ENCODE measurements around the gene PHACTR2.

Gene PHACTR2

DNA sequence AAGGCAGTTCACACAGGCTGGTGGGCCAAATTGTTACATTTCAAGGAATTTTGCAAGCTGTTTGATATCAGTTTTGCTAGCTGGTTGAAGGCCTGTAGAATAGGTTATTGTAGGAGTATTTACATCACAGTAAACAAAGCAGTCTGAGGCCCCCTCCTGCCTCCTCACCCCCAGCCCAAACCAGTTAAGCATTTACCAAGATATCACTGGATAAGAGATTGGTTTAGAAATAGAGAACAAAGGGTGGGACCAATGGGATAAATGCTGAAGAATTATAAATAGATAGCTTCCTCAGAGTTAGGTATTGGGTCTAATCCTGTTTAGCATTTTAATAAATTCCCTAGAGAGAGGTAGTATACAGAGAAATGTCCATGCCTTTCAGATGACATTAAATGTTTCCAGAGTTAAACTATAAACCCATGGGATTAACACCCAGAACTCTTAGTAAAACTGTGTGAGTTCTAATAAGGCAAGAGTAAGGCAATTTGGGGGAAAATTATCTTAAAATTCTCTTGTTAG, 2.3 kb upstream of the PHACTR2 start:
- DNase-seq (ENCODE audit: low spot score): no peak

DNA sequence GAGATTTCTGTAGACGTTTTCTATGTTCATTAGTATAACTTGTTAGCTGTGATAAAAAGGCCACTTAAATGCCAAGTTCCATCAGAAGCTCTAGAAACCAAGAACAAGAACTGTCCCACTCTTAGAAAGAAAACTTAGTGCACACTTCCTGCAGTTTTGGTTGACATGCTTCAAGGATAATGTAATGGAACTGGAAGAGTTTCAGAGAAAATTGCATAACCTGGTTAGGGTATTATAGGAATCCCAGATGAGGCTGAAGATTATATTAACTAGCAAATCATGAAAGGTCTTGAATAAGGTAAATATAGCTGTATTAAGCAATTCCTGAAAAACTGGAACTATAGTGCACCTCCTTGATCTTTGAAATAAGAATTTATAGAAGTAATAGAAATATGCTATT, 1.8 kb upstream of the PHACTR2 start:
- no peak for DNase-seq (ENCODE audit: low spot score)

- no peak for DNase-seq (ENCODE audit: low spot score)
Measured at GRCh38 chr6:143676437-143677045, 1.2 kb upstream of the PHACTR2 start.

DNA sequence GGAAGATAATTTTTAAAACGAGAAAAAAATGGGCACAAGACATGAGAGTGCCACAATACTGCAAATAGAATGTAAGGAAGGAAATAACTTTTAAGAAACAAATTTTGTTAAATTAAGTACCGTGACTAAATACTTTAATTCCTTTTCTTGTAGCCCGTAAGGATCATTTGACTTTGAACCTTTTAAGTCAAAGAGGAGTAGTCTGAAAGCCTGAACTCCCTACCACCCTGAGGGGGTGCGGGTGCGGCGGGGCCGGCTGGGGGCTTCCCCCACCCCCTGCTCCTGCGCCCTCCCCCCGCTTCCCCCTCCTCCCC, 231 bp upstream of the PHACTR2 start:
- DNase-seq (ENCODE audit: low spot score): no peak

DNA sequence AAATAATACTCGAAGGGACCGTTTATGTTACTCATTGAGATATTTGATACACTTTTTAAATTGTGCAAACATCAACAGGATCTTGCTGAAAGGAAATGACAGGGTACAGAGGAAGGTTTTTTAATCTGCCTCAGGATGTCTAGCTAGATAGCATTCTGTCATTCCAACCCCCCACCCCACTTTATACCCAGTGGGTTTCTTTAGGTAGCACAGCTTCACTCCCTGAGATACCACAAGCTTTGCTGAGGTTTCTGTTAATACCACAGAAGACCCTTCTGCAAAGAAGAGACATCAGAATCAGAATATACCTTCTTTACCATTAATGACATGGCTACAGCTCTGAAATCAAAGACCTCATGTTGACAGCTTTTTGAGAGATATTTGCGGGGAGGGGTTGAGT, 1.3 kb downstream of the PHACTR2 start:
- no peak for DNase-seq (ENCODE audit: low spot score)

DNA sequence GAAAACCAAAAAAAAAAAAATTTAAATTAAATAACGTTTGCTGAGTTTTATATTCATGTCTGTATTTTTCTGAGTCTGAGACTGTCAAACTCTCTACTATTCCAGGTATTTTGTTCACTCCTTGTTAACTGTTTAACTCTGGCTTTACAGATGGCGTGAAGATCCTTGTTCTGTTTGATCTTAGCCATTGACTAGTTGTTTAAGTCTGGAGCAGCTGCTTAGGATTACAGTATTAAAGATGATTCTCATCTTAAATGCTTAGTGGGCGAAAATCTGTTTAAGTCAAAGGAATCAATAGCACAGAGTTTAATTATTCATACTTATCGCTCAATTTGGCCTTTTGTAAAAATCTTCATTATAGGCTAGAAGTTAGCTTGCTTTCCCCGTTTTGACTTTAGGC, 2.4 kb downstream of the PHACTR2 start:
- no peak for DNase-seq (ENCODE audit: low spot score)

DNA sequence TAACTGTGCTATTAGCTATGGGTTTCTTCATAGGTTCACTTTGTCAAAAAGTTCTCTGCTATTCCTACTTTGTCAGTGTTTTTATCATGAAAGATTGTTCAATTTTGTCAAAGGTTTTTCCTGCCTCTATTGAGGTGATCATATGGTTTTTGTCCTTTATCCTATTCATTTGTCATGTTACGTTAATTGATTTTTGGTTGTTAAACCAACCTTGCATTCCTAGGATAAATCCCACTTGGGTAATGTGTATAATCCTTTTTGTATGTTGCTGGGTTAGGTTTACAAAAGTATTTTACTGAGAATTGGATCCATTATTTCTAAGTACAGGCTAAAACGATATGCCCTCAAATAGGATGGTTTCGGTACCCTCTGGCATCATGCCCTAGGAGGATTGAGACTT, 5.0 kb downstream of the PHACTR2 start:
- no peak for DNase-seq (ENCODE audit: low spot score)

DNA sequence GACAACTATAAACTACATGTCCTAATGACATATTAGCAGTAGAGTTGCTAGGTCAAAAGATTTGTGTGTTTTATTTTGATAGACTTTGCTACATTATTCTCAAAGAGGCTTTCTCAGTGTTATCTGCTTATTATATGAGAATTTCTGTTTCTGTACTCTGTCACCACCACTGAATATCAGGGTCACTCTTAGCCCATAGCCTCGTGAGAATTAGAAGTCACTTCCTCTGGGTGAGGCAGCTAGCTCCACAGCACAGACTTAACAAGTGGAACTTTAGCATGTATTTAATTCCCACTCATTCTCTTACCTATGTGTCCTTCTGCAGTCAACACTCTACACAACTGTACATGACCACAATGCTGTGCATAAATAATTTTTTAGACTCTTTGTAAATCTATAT, 6.7 kb downstream of the PHACTR2 start:
- no peak for DNase-seq (ENCODE audit: low spot score)

GRCh38 chr6:143685653-143686052, 7.9 kb downstream of the PHACTR2 start:
- DNase-seq (ENCODE audit: low spot score): no peak

- DNase-seq (ENCODE audit: low spot score): no peak
Measured at GRCh38 chr6:143687591-143687990, 9.8 kb downstream of the PHACTR2 start.

GRCh38 chr6:143688681-143689080, 10.9 kb downstream of the PHACTR2 start:
- DNase-seq (ENCODE audit: low spot score): no peak

DNA sequence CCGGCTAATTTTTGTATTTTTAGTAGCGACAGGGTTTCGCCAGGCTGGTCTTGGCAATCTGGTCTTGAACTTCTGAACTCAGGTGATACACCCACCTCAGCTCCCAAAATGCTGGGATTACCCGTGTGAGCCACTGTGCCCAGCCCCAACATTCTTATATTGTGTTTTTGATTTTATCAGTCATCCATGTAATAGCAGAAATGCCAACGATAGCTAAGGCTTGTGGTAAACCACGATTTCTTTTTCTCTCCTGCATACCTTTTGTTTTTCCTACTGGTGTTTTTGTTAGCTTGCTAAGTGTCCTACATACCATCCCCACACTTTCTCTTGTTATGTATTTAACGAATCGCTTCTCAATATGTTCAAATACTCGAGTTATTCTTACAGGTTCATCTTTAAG, 12.1 kb downstream of the PHACTR2 start:
- no peak for DNase-seq (ENCODE audit: low spot score)

DNA sequence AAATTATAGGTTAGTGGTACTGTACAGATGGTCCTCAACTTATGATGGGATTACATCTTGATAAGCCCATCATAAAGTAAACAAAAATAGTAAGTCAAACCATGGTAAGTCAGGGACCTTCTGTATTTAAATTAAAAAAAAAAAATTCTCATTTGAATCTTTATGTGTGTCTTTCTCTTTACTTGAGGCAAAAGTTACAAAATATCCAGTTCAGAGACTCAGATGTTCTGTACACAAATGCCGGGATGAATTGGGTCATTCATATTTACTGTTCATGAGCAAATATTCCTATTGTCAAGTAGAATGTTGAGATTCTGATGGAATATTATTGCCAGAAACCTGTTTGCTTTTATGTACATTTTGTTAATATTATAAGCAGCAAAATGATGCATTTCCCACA, 13.4 kb downstream of the PHACTR2 start:
- DNase-seq (ENCODE audit: low spot score): no peak

DNA sequence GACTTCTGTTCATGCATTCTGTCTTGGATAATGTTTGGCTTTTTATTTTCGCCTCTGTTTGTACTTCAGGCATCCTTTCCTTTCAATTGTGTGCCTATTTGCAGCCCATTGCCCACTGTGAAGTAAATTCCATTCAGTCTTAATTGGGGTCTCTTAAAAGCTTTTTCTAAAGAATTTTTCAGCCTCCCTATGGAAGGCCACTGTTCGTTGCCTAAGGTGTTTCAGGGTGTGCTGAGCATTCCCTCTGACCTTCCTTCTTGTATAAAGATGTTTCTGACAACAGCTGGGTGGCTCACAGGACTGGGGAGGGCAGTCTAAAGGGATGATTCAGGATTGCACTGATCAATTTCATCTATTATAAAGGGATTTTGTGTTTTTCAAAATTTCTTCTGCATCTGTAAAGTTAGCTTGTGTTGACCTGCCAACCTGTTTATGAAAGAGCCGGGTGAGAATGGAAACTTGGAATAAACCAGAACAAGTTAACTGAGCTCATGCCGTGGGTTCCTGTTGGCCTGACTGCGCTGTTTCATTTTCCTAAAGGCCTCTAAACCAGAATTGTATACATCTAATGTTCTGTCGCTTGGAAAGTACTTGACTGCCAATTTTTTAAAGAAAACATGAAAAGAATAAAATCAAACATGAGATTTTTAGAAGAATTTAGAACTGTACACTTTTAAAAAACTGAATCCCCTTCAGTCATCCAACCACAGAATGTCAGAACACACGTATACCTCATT, 14.3 kb downstream of the PHACTR2 start:
- no peak for DNase-seq (ENCODE audit: low spot score)

GRCh38 chr6:143692696-143693095, 14.9 kb downstream of the PHACTR2 start:
- no peak for DNase-seq (ENCODE audit: low spot score)

DNA sequence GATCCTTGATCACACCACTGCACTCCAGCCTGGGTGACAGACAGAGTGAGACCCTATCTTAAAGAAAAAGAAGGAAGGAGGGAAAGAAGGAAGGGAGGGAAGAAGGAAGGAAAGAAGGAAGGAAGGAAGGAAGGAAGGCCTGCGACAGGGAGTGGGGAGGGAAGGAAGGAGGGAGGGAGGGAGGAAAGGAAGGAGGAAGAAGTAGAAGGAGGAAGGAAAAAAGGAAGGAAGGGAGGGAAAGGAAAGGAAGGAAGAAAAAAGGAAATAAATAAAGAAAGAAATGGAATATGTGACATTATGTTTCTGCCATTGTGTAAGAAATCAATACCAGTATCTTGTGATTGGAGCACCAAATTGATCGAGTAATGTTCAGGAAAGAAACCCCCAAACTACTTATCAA, 16.2 kb downstream of the PHACTR2 start:
- no peak for DNase-seq (ENCODE audit: low spot score)

DNA sequence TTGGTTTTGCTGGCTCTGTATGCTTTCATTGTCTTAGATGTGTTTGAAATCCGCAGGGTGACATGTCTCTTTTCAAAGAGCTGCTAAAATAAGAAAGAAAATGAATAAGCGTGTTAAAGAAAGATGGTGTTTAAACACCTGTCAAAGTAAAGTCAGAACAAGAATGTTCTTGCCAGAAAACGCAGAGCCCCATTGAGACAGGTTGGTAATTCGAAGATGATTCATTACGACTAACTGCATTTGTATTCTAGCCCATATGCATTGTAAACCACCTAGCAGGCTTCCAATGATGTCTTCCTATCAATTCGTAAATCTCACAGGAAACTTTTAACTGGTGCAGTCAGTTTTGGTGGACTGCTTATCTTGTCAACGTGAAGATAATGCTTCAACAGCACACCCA, 16.8 kb downstream of the PHACTR2 start:
- no peak for DNase-seq (ENCODE audit: low spot score)

DNA sequence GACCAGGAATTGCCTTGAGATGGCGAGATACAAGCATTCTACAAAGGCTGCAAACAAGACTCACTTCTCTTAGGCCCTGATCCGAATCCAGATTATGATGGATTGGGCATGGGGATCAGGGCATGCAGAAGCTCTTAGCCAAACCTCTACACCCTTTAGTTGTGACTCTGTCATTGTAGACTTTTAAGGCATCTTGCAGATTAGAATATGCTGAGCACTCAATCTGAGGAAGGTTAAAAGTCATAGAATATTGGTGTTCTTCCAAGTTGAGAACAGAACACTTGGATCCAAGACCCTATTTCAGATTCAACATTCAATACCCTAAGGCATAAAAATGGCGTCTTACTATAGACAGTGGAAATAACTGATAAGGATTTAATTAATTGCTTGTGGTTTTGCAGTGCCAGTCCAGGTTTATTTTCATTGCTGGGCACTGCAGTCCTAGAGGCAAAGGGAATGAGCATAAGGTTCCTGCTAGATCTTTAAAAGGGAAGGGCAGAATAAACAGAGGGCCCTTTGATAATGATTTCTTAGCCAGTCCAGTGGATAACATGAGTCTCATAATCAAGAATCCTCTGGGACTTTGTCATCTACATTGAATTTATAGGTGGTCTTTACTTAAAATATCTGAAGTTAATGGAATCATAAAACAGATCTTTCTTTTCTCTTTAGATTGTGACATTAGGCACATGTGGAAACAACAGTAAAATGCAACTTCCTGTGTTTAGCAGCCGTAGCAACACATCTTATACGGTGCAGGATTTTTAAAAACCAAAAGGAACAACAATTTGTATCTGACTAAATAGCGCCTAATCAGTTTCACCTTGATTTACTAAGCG, 17.6 kb downstream of the PHACTR2 start:
- no peak for DNase-seq (ENCODE audit: low spot score)

DNA sequence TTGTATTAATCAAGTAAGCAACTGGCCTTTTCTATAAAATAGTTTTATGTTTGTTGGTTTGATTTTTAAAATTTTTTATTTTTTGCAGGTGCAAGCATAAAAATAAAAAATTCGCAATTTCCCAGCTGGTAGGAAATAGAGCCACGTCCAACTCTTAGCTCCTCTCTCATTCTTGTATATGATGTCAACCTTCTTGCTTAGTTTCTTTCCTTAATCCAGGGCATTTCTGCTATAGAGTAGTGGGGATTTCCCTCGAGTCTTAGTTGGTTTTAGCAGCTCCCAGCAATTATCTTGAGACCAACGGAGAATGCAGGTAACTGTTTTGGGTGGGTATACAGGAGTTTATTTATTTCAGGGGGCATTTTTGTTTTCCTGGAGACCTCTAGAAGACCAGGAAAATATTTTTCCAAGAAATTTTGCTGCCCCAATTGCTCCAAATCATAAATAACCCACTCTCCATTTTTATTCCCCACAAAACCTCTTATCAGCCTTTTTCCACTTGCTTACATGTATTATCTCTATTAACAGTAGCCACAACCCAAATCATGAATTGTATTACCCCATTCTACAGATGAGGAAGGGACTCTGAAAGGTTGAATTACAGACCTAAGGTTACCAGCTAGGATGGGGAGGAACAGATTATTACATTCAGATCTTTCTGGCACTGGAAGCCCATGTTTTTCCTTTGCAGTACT, 18.4 kb downstream of the PHACTR2 start:
- DNase-seq (ENCODE audit: low spot score): no peak

DNA sequence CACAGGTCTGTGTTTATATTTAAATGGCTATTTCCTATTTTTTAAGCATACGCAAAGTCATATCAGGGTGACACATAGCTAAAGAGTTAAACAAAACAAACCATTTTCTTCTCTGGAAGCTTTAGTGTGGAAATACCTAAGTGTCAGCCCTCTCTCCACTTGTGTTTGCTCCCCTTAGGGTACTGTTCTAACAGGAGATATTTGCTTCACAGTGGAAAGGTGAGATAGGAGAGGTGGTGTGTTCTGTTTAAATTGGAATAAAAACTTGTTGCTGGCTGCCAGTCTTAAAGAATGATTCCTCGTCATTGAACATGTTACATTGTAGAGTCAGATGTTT, 18.9 kb downstream of the PHACTR2 start:
- DNase-seq (ENCODE audit: low spot score): no peak

GRCh38 chr6:143697076-143697800, 19.5 kb downstream of the PHACTR2 start:
- DNase-seq (ENCODE audit: low spot score): no peak

- DNase-seq (ENCODE audit: low spot score): no peak
Measured at GRCh38 chr6:143698329-143698728, 20.6 kb downstream of the PHACTR2 start.

Measured in CD4-positive, alpha-beta T cell treated with Interleukin-2 at 100 ng/mL for 4 hours (primary cell).